HEK293T (cell line): Measurements from ENCODE around the gene LENG9.

ENCODE experiments used
- CTCF ChIA-PET: fragments of 350-600 bp; formaldehyde crosslinking; extraction: SDS; loops from one replicate; lab custom pipeline; 2021; ENCODE audit warnings: antibody characterized with exemption, inconsistent platforms; lab: Yijun Ruan, JAX
- POLR2A ChIA-PET: fragments of 350-600 bp; formaldehyde crosslinking; extraction: SDS; loops from one replicate; lab custom pipeline; 2020; ENCODE audit warnings: antibody characterized with exemption, inconsistent platforms; lab: Yijun Ruan, JAX
- DNase-seq: peaks from one replicate; pipeline ENCODE4 v3.0.0; 2012; ENCODE audit warnings: mixed read lengths; ENCODE audit errors: extremely low spot score
- ARNT ChIP-seq: fragments of 450-650 bp; IDR thresholded peaks from 2 replicates; pipeline ENCODE4 v1.6.1; 2017; ENCODE audit warnings: mild to moderate bottlenecking
- BHLHE40 ChIP-seq: fragments of 450-650 bp; IDR thresholded peaks from 2 replicates; pipeline ENCODE4 v1.6.1; 2016; ENCODE audit warnings: mild to moderate bottlenecking, moderate library complexity, borderline replicate concordance
- CTBP1 ChIP-seq: fragments of 450-650 bp; IDR thresholded peaks from 2 replicates; pipeline ENCODE4 v1.6.1; 2016; ENCODE audit warnings: borderline replicate concordance
- ELF4 ChIP-seq: fragments of 450-650 bp; IDR thresholded peaks from 2 replicates; pipeline ENCODE4 v1.6.1; 2017; ENCODE audit warnings: antibody characterized with exemption
- FOXA1 ChIP-seq: fragments of 450-650 bp; IDR thresholded peaks from 2 replicates; pipeline ENCODE4 v1.6.1; 2016; ENCODE audit warnings: mild to moderate bottlenecking
- FOXK2 ChIP-seq: fragments of 450-650 bp; IDR thresholded peaks from 2 replicates; pipeline ENCODE4 v1.6.1; 2016; ENCODE audit warnings: mild to moderate bottlenecking
- FOXM1 ChIP-seq: fragments of 450-650 bp; IDR thresholded peaks from 2 replicates; pipeline ENCODE4 v1.6.1; 2017; ENCODE audit warnings: mild to moderate bottlenecking, borderline replicate concordance
- HDGF ChIP-seq: fragments of 450-650 bp; IDR thresholded peaks from 2 replicates; pipeline ENCODE4 v1.6.1; 2017; ENCODE audit warnings: antibody characterized with exemption, borderline replicate concordance
- L3MBTL2 ChIP-seq: fragments of 450-650 bp; conservative IDR thresholded peaks from 2 replicates; pipeline ENCODE4 v1.6.1; 2016; ENCODE audit warnings: mild to moderate bottlenecking
- LEF1 ChIP-seq: fragments of 450-650 bp; IDR thresholded peaks from 2 replicates; pipeline ENCODE4 v1.6.1; 2017; ENCODE audit warnings: mild to moderate bottlenecking, borderline replicate concordance
- NFRKB ChIP-seq: fragments of 450-650 bp; IDR thresholded peaks from 2 replicates; pipeline ENCODE4 v1.6.1; 2016; ENCODE audit warnings: mild to moderate bottlenecking, moderate library complexity
- SP1 ChIP-seq: fragments of 450-650 bp; IDR thresholded peaks from 2 replicates; pipeline ENCODE4 v1.6.1; 2017
- SUZ12 ChIP-seq: fragments of 450-650 bp; IDR thresholded peaks from 2 replicates; pipeline ENCODE4 v1.6.1; 2016; ENCODE audit warnings: mild to moderate bottlenecking
- TARDBP ChIP-seq: fragments of 450-650 bp; IDR thresholded peaks from 2 replicates; pipeline ENCODE4 v1.6.1; 2016
- ZNF384 ChIP-seq: fragments of 450-650 bp; IDR thresholded peaks from 2 replicates; pipeline ENCODE4 v1.6.1; 2016
- TF ChIP-seq, protein P1 (sequence below): fragments of 450-650 bp; IDR thresholded peaks from 2 replicates; pipeline ENCODE4 v1.6.1; 2016

The LENG9 gene

DNA sequence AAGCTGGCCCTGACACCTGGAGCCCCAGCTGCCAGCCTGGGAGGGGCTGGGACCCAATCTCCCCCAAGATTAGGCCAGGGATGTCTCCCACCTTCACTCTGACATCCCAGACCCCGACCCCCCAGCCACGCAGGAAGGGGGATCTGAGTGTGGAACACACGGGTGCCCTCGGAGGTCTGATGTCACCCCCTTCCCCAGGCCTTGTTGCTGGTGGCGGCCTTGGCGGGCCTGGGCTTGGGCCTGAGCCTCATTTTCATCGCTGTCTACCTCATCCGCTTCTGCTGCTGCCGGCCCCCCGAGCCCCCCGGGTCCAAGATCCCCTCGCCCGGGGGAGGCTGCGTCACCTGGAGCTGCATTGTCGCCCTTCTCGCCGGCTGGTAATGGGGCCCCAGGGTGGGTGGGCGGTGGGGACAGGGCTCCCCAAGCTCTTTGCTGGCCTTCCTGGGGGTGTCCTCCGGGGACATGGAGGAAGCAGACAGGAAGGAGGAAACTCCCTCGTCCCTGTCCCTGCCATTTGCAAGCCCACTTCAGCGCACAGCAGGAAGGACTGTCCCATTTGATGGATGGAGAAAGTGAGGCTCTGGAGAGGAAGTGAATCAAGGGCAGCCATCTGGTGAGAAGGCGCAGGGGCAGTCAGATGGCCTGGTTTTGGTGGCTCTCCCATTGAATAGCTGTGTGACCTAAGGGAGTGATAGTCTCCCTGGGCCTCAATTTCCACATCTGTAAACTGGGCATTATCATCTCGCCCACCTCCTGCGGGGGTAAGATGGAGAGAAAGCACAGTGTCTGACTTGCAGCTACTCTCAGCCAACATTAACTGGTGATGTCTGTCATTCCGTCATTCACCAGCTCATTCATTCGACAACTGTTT lies 44.4 kb downstream of the LENG9 start:
- no peak for DNase-seq
- ChIA-PET POLR2A (interaction anchor here (1.0 kb wide), 1 partner anchor 10 kb away, joined by 3 read pairs; no protein-coding TSS in a partner anchor), CTCF (no interaction called here)
- TF ChIP-seq SUZ12 (no peak), SP1 (no peak), CTBP1 (no peak), L3MBTL2 (no peak), ELF4 (no peak), FOXM1 (no peak)

DNA sequence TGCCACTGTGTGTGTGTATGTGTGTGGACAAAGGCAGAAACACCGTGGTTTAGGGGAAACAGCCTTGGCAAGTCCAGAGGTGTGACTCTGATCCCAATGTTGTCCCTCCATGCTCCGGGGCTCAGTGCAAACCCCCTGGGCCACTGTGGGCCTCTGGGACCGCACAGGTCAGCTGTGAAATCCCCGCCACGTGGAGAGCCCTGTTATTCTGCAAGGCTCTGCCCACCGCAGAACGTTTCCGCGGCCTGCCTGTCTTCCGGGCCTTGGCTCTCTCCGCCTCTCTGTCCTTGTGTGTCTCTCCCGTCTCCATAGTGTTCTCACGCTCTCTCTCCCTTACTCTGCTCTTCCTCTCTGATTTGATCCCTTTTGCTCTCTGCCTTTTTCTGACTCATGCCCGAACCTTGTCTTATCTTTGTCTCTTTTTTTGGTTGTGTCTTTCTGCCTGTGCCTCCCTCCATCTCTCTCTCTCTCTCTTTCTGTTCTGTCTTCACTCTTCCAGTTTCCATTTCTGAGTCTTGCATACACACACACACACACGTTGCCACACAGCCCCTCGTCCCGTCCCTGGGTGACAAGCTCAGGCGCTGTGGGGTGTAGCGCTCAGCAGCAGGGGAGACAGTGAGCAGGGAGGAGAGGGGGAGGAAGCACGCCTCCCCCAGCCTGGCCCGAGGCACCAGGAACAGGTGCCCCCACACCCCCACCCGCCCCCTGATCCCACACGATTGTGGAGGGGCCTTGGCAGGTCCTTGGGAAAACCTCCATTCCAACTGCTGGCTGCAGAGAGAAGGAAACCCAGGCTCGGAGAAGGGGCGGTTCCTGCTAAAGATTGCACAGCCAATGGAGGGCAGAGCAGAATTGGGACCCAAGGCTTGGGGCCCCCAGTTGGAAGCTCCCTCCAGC lies 45.3 kb downstream of the LENG9 start:
- no peak for DNase-seq
- ChIA-PET CTCF (interaction anchor here (0.6 kb wide), 1 partner anchor 249 kb away, joined by 4 read pairs; no protein-coding TSS in a partner anchor), POLR2A (no interaction called here)
- TF ChIP-seq L3MBTL2 (no peak), FOXM1 (no peak), ZNF384 (no peak), SUZ12 (no peak), NFRKB (no peak), SP1 (no peak), FOXK2 (no peak), TARDBP (no peak), CTBP1 (no peak), ELF4 (no peak), BHLHE40 (no peak)
- TF ChIP-seq, protein P1, sequence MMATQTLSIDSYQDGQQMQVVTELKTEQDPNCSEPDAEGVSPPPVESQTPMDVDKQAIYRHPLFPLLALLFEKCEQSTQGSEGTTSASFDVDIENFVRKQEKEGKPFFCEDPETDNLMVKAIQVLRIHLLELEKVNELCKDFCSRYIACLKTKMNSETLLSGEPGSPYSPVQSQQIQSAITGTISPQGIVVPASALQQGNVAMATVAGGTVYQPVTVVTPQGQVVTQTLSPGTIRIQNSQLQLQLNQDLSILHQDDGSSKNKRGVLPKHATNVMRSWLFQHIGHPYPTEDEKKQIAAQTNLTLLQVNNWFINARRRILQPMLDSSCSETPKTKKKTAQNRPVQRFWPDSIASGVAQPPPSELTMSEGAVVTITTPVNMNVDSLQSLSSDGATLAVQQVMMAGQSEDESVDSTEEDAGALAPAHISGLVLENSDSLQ, result no peak

DNA sequence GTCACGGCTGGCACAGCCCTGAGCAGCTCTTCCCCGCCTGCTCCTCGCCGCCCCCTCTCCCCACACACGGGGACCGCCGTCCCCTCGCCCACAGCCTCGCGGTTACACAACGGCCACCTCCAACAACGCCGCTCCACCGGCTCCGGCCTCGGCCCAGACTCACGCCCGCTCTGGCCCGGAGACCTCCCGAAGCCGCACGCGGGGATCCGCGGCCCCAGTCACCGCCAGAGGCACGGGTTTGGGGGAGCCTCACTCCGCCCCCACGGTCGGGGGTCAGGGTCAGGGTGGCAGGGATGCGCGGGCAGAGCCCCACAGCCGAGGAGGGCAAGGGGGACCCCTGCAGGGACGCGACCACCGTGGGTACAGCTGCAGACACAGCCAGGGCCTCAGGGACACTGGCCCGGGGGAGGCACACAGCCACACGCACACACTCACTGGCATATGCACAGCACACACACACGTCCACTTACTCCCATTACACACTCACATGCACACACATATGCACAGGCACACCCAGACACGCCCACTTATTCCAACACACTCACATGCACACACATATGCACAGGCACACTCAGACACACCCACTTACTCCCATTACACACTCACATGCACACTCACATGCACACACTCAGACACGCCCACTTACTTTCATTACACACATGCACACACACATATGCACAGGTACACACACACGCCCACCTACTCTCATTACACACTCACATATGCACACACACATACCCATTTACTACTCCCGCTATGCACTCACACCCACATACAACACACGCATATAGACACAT lies 46.7 kb downstream of the LENG9 start:
- no peak for TF ChIP-seq SUZ12
- no peak for TF ChIP-seq ELF4
- no peak for TF ChIP-seq CTBP1
- TF ChIP-seq NFRKB, result no peak
- TF ChIP-seq BHLHE40, result no peak
- no peak for TF ChIP-seq SP1
- TF ChIP-seq HDGF, result no peak
- TF ChIP-seq FOXM1, result no peak
- TF ChIP-seq FOXK2, result no peak
- TF ChIP-seq, protein P1, result no peak
- TF ChIP-seq TARDBP, result no peak
- TF ChIP-seq LEF1, result no peak
- TF ChIP-seq FOXA1, result no peak
- no peak for TF ChIP-seq ARNT
- no peak for TF ChIP-seq ZNF384
- no peak for TF ChIP-seq L3MBTL2
- CTCF ChIA-PET, result no interaction called here
- no peak for DNase-seq
- POLR2A ChIA-PET, result interaction anchor here (1.0 kb wide), 1 partner anchor 15 kb away, joined by 3 read pairs; no protein-coding TSS in a partner anchor

DNA sequence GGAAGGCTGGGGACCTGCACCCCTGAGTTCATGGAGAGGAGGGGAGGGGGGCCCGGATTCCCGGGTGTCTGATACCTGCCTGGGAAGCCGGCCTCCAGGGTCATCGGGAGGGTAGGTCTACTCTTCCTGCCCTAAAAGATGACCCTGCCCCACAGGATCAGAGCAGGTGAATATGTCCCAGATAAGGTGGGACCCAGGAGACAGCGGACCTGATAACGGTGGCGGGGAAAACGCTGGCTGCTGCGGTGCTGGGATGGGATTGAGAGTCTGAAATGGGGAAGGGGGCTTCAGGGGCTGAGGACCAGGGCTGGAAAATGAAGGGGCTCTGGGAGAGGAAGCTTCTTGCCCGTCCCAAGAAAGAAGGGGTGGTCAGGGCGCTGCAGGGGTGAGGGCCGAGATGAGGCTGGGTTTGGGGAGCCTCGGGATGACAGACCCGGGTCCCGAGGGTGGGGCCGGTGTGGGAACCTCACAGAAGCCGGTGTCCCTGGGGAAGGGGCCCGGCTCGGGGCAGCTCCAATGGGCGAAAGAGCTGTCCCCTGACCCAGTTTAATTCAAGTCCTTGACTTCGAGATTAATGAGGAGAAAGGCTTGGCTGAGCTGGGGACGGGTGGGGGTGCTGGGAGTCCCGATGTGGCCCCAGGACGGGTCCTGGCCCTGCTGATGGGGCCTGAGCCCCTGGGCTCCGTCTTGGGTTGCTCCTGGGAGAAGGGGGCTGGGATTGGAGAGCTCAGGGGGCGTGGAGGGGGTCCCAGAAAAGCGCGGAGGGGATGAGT lies 47.5 kb downstream of the LENG9 start:
- ChIA-PET POLR2A (interaction anchor here (1.0 to 1.1 kb wide), 2 partner anchors 14 kb away, joined by 3 read pairs; no protein-coding TSS in a partner anchor), CTCF (no interaction called here)
- no peak for DNase-seq
- TF ChIP-seq CTBP1, result no peak
- TF ChIP-seq, protein P1, result no peak
- no peak for TF ChIP-seq TARDBP
- no peak for TF ChIP-seq HDGF
- TF ChIP-seq ARNT, result no peak
- no peak for TF ChIP-seq FOXA1
- TF ChIP-seq ZNF384, result no peak
- TF ChIP-seq FOXM1, result no peak
- no peak for TF ChIP-seq FOXK2
